Gastrocnemius medialis (tissue), 4 donors: ENCODE results near the gene FBXO24.

ENCODE experiments used
- POLR2A ChIP-seq, 2 donors: fragments of 450-650 bp; IDR thresholded peaks; one replicate each; pipeline ENCODE4 v1.6.1; 2017; ENCODE audit warnings: antibody characterized with exemption in 2 of 2, mild to moderate bottlenecking in 2 of 2, moderate library complexity in 2 of 2
- TF ChIP-seq, protein P1 (sequence below), 5 experiments: fragments of 450-650 bp in 3 of 5; fragments of 200-600 bp in 2 of 5; sonication (generic) in 2 of 5; IDR thresholded peaks in 4 of 5; conservative IDR thresholded peaks in 1 of 5; 1 replicate in 4 of 5; 2 replicates in 1 of 5; pipeline ENCODE4 v1.5.1; 2016 to 2019; ENCODE audit warnings: antibody characterized with exemption in 5 of 5, mild to moderate bottlenecking in 3 of 5, moderate library complexity in 3 of 5

DNA sequence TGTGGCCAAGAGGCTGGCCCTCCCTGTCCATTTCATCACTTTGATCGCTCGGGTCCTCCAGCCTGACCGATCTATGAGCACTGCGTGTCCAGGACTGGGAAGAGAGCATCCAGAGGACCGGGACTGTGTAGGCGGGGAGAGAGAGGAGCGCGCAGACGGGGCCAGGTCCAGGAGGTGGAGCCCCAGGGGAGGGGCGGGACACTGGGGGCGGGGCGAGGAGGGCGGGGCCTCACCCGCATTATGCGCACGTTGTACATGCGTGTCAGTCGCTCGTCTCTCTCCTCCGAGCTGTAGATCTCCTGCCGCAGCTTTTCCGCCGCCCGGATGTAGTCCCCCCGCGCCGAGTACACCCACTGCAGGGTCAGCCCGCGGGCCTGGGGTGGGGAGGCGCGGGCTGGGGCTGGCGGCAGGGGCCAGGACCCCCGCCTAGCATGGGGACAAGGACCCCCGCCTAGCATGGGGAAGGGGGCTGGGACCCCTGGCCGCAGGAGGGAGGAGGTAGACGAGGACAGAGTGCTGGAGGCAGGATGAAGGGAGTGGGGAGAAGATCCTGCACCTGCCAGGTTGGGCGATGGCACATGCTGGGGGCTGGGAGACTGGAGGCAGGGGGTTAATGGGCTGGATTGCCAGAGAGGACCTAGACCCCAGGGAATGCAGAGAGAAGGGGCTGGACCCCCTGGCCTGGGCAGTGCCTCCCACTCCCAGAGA lies 40.6 kb downstream of the FBXO24 start:
- TF ChIP-seq, protein P1, sequence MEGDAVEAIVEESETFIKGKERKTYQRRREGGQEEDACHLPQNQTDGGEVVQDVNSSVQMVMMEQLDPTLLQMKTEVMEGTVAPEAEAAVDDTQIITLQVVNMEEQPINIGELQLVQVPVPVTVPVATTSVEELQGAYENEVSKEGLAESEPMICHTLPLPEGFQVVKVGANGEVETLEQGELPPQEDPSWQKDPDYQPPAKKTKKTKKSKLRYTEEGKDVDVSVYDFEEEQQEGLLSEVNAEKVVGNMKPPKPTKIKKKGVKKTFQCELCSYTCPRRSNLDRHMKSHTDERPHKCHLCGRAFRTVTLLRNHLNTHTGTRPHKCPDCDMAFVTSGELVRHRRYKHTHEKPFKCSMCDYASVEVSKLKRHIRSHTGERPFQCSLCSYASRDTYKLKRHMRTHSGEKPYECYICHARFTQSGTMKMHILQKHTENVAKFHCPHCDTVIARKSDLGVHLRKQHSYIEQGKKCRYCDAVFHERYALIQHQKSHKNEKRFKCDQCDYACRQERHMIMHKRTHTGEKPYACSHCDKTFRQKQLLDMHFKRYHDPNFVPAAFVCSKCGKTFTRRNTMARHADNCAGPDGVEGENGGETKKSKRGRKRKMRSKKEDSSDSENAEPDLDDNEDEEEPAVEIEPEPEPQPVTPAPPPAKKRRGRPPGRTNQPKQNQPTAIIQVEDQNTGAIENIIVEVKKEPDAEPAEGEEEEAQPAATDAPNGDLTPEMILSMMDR (IDR thresholded peaks at IDR 0.05 in 4 of 5, conservative IDR thresholded peaks at IDR 0.05 in 1 of 5), result no peak
- TF ChIP-seq POLR2A (IDR thresholded peaks at IDR 0.05), result no peak
